ENCODE results near the gene PASK.
"Not testable (repeated sequence)": the region's sequence is repeated elsewhere in the genome, so short reads cannot be mapped to it uniquely, and the experiment has no call there.

The PASK gene

GRCh38 chr2:241148891-241149674 lies at the start of gene PASK:
Gene PASK (minus strand): TSS chr2:241149472. CDS start chr2:241143032, 6,440 bp downstream.
- DNase-seq: peak; percentile 95

- DNase-seq: no peak
Observed at GRCh38 chr2:241198381-241199279, 49.4 kb upstream of the PASK start.

GRCh38 chr2:241197947-241198346 lies 48.7 kb upstream of the PASK start:
- no peak for DNase-seq

- DNase-seq: not testable (repeated sequence)
Observed at GRCh38 chr2:241197246-241197645, 48.0 kb upstream of the PASK start.

- no peak for DNase-seq
Observed at GRCh38 chr2:241195506-241196130, 46.3 kb upstream of the PASK start.

GRCh38 chr2:241194811-241195210 lies 45.5 kb upstream of the PASK start:
- DNase-seq: no peak

GRCh38 chr2:241193271-241193670 lies 44.0 kb upstream of the PASK start:
- DNase-seq: no peak

GRCh38 chr2:241191081-241191480 lies 41.8 kb upstream of the PASK start:
- no peak for DNase-seq

- no peak for DNase-seq
Observed at GRCh38 chr2:241190291-241190981, 41.2 kb upstream of the PASK start.

- no peak for DNase-seq
Observed at GRCh38 chr2:241189856-241190201, 40.6 kb upstream of the PASK start.

- DNase-seq: no peak
Observed at GRCh38 chr2:241189093-241189855, 40.0 kb upstream of the PASK start.

- no peak for DNase-seq
Observed at GRCh38 chr2:241188361-241189092, 39.3 kb upstream of the PASK start, which contains the start of gene ANO7. Gene ANO7 (plus strand): TSS chr2:241188677. CDS start chr2:241190064, 1,387 bp downstream.

- DNase-seq: no peak
Observed at GRCh38 chr2:241187918-241188234, 38.6 kb upstream of the PASK start.

- DNase-seq: no peak
Observed at GRCh38 chr2:241187101-241187917, 38.0 kb upstream of the PASK start.

- DNase-seq: no peak
Observed at GRCh38 chr2:241185961-241186360, 36.7 kb upstream of the PASK start.

- no peak for DNase-seq
Observed at GRCh38 chr2:241184901-241185300, 35.6 kb upstream of the PASK start.

GRCh38 chr2:241183221-241183620 lies 33.9 kb upstream of the PASK start:
- no peak for DNase-seq

GRCh38 chr2:241182531-241183133 lies 33.4 kb upstream of the PASK start:
- DNase-seq: no peak

- no peak for DNase-seq
Observed at GRCh38 chr2:241182126-241182525, 32.9 kb upstream of the PASK start.

- DNase-seq: no peak
Observed at GRCh38 chr2:241180495-241180894, 31.2 kb upstream of the PASK start.

Data from retina (tissue), 1 donor.